SH-SY5Y (cell line): ENCODE data around the gene S100P.

Experiments used
- GATA2 ChIP-seq: IDR thresholded peaks from 2 replicates; pipeline ENCODE4 v1.6.1; 2011; ENCODE audit warnings: mild to moderate bottlenecking, low read depth, low read length
- GATA3 ChIP-seq: IDR thresholded peaks from 2 replicates; pipeline ENCODE4 v1.6.1; 2011; ENCODE audit warnings: low read depth, mild to moderate bottlenecking, low read length, moderate library complexity

DNA sequence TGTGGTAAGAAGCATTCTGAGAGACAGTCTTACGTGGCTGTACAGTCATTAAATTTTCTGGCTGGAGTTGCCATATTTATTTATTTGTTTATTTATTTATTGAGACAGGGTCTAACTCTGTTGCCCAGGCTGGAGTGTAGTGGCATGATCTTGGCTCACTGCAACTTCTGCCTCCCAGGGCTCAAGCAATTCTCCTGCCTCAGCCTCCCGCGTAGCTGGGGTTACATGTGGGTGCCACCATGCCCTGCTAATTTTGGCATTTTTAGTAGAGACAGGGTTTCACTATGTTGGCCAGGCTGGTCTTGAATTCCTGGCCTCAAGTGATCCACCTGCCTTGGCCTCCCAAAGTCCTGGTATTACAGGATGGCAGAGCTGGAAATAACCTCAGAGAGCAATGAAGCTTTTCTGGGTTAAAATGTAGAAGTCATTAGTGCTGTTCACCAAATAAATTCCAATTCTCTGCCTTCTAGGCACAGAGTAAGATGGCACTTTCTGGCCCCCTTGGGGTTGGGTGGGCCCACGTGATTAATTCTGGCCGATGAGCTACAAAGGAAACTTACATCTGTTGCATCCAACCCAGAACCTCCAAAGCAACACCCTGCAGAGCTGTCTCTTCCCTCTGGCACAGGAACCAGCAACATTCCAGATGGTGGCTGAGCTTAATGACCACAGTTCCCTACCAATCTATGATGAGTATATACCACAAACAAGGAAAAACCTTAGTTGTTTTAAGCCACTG, 48.7 kb upstream of the S100P start:
- TF ChIP-seq GATA2, result no peak
- no peak for TF ChIP-seq GATA3
